GM18505 (cell line): ENCODE results near the gene DOCK1.

Experiments
- ATAC-seq: cut with Tn5 transposase; IDR thresholded peaks from one replicate; pipeline ENCODE4 v1.9.1; 2021; ENCODE audit not compliant: unreplicated experiment
- POLR2A ChIP-seq: IDR thresholded peaks from 4 replicates; pipeline ENCODE4 v1.6.1; 2011; ENCODE audit warnings: borderline replicate concordance; ENCODE audit not compliant: insufficient read depth, insufficient read length; ENCODE audit errors: extremely low read depth

The DOCK1 gene

DNA sequence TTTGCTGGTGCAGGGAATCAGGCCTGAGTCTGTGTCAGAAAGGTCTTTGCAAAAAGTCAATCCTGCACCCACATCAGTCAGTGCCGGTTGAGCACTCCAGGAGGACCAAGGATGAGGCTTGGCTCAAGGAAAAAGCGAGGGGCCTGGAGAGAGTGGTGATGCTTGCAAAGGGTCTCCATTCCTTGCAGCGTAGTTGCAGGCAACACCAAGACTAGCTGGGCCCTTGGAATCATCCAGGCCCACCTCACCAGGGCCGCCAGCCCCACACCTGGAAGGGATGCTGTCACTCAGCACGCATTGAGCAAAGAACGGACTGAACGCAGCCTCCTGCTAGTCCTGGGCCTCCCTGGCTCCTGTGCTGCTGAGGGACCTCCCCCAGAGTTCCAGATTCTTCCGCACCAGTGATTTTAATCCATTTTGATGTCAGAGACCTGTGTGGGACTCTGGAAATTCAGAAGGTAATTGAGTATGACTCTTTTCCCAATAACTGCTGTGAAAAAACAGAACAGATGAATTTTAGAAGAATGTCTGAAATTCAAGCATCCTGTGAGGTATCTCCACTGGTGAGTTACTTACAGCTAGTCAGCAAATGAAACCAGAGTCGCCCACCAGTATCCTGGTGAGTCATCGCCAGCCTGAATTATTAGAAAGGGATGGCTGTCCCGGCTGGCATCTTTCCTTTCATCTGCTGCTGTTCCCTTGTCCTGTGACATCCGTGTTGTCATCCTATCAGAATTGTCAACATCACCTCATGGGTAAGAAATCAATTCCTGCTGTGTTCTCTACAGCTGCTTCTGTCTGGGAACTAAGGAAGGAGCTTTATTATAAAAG is 493.1 kb downstream of the DOCK1 start:
- TF ChIP-seq POLR2A = no peak
- ATAC-seq = no peak

DNA sequence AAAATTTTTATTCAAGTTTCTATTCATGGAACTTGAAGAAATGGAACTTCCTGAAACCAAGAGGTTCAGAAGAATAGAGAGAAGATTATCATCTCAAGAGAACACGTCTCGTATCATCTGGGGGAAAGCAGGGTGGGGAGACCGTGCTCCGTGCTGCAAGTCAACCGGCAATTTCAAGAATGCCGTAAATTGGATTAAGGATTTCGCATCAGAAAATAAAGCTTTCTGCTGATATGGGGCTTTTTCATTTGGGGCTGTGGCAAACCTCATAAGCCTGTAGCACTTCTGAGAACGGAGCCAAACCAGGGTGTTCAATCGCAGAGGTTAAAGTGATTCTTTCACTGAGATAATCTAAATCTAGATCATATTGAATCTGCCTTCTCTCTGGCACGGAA is 493.7 kb downstream of the DOCK1 start:
- ATAC-seq = no peak
- no peak for TF ChIP-seq POLR2A

DNA sequence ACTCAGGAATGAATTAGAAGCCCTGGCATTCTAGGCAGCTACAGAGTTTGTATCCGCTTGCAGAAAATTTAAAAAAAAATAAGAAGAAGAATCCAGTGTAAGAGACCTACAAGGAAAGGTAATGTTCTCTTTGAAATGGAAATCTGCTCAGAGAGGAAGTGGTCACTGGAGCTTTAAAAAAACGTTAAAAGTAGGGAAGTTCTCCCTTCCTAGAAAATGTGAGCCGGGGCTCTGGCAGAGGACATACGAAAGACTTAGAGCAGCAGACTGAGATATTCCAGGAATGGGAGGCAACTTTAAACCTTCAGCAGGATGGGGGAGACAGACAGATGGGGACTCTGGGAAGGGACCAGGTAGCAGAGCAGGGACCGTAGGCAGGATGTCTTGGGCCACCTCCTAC is 494.4 kb downstream of the DOCK1 start:
- no peak for ATAC-seq
- TF ChIP-seq POLR2A = no peak

DNA sequence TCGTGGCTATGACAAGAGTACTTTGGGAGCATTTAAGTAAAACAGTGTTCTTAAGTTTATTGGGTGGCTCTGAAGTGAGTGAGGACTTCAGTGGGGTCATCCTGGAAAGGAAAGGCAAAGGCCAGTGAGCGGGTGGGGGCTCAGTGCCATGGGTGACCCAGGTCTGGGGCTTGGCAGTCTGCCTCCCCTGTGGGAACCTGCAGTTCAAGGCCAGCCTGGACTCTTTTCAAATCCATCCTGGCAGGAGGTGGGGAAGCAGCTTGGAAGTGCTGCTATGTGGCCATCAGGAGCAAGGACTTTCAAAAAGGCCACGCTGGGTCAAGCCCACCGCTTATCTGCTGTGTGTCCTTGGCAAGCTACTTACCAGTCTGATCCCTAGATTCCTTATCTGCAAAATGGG is 495.0 kb downstream of the DOCK1 start:
- ATAC-seq = no peak
- TF ChIP-seq POLR2A = no peak

DNA sequence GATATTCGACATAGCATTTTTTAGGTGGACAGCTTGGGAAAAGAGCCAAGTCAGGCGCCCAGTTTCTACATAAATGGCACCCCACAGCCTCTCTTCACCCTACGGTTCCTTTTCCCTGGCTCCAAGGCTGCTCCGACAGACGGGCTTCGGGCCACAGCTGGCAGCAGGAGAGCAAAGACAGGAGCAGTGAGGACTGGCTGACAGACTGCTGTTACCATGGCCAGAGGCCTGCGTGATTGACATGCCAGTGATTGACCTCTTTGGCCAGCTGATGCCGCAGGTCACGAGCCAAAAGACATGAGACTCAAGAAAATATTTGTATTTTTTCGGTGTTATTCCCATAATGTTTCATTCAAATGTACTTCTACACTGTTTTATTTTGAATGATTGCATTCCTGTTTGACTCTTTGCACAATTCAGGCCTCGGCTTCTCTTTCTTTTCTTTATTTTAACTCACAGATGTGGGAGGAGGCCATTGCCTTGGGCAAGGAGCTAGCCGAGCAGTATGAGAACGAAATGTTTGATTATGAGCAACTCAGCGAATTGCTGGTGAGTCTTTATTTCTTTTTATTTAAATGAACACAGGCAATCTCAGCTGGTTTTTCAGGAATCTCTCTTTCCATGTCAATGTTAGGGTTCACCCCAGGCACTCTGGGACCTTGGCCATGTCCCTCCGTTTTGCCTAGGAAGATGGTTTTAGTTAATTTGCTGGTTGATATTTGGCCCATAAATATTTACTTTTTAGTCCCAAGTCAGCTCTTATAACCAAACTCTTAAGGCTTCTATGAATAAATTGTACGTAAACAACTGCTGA is 497.6 kb downstream of the DOCK1 start:
- ATAC-seq = no peak
- TF ChIP-seq POLR2A = no peak

DNA sequence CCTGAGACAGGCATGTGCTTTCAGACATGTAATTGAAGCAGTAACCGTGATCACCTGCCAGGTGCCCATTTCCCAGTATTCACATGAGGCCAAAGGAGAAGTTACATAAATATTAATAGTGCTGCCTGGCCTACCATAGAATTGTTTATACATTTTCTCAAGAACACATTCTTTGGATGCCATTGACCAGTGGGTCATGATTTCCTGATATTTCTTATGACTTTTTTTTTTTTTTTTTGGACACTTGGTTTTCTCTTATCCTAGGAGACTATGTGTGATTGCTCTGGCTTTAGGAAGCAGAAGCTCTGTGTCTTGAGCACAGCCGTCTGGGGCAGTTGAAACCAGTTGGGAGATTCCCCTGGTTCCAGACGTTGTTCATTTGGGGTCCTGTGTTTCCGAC is 500.0 kb downstream of the DOCK1 start:
- no peak for TF ChIP-seq POLR2A
- ATAC-seq = no peak

DNA sequence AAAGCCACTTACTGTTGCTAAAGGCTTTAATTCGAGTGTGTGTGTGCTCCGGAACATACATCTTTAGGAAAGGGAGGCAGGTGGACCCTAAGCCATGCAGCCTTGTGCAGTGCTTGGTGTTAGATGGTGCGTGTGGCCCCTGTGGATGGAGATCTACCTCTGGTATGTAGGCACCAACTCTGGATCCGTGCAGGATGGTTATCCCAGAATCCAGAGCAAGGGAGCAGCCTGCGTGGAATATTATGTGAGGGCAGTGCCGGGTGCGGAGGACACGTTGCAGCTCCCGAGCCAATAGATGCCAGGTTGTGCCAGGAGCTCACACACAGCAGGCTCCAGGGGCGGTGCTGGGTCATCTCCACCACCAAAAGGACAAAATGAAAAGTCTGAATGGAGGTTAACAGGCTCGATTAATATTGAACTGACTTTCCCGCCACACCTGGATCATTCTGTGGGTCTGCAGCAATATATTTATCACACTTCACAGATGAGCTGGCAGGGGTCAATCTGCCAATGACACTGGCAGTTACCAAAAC is 500.9 kb downstream of the DOCK1 start:
- TF ChIP-seq POLR2A = no peak
- ATAC-seq = no peak

DNA sequence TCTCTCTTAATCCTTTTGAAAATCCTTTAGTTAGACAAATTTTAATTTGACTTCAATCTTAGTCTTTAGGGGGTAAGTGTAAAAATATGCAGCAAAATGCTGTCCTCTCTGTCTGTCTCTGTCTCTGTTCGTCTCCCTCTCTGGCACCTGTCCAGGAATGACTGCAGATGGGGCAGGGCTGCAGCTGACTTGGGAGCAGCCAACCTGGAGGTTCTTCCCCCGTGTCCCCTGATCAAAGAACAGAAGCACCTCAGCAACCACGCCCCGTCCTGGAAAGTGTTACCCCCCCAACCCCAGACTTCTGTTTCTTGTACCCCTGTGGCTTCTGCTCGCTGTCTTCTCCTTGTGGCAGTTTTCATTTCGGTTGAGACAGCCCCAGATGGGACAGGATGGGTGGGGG is 502.3 kb downstream of the DOCK1 start:
- no peak for TF ChIP-seq POLR2A
- ATAC-seq = no peak

DNA sequence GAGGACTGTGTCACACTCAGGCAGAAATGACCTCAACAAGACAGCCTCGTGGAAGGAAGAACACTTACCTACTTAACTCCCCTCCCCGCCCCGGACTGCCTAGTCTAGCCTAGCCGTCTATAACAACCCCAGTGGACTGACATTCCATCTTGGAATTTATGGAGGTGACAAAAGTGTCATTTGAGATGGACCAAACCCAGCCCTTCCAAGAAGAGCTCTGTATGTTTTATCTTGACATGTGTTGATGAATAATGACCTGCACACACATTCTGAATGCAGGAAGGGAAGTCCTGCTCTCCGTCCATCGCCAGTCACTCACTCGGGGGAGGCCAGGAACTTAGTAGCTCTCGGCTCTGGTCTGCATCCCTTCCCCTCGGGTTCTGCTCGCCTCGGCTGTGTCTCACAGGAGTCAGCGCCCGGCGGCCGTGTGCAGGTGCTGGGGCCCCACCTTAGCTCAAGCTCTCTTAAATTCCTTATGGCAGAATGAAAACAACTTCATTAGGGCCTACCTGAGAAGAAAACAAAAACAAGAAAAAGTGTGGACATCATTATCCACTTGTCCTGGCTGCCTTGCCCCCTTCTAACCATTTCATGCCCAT is 503.0 kb downstream of the DOCK1 start:
- ATAC-seq = no peak
- TF ChIP-seq POLR2A = no peak

DNA sequence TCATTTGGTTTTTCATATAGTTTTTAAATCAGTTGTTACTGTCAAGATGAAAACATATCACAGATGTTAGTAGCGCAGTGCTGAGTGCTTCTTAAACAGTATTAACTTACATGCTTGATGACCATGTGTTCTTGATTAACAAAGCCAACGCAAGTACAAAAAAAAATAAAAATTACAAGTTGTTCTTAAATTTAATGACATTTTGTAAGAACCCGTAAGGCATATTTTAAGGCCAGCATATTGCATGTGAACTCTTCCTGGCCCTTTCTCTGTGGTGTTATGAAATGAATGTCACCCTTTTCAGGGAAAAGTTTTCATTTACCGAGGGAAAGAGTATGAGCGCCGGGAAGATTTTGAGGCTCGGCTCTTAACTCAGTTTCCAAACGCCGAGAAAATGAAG is 503.5 kb downstream of the DOCK1 start:
- no peak for TF ChIP-seq POLR2A
- ATAC-seq = no peak

DNA sequence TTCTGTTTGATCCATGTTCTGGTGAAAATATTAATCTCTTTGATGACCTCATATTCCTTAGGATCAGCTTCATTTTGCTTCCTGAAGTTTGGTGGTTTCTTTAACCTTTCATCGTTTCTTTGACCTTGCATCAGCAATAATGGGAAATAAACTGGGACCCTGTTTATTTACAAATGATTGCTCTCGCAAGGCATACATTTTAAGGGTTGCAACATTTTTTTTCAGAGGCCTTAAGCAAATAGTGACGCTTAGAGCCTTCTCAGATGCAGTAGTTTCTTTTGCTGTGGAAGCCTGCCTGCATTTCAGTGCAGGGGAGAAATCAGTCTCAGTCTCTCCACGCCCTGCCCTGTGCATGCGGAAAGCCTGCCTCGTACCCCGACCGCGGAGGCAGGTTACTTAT is 504.8 kb downstream of the DOCK1 start:
- no peak for ATAC-seq
- no peak for TF ChIP-seq POLR2A

DNA sequence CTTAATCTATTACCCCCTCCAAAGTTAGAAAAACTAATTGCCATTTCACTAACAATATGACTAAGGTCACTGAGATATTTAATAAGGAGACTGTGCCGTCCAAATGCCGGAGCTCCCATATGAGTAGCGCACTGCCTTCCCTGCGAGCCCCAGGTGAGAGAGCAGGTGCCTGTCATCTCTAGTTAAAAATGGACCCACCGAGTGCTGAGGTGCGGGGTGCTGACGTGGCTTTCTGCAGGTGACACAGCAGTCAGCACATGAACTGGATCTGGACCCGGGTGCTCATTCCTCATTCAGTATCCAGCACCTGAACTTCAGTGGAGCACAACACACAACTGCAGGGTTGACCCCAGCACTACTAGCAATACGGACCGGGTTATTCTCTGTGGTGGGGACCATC is 505.8 kb downstream of the DOCK1 start:
- no peak for TF ChIP-seq POLR2A
- ATAC-seq = no peak

DNA sequence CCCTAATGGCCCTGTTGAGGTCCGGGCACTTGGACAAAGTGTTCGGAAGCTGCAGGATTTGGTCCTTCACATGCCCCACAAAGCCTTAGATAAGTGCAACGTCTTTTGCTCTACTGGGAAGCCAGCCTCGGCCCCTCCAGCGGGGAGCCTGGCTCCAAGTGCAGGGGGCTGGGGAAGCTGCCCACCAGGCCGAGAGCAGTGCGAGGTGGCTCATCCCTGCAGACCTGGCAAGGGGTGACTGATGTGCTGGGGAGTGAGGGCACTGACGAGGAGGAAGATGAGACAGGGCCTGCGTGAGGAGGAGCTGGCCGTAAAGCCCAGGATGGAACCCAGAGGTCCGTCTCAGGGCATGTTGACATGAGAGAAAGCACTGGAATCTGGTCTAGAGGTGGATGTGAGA is 508.1 kb downstream of the DOCK1 start:
- TF ChIP-seq POLR2A = no peak
- ATAC-seq = no peak
